ENCODE data around the gene MSLN.

DNA sequence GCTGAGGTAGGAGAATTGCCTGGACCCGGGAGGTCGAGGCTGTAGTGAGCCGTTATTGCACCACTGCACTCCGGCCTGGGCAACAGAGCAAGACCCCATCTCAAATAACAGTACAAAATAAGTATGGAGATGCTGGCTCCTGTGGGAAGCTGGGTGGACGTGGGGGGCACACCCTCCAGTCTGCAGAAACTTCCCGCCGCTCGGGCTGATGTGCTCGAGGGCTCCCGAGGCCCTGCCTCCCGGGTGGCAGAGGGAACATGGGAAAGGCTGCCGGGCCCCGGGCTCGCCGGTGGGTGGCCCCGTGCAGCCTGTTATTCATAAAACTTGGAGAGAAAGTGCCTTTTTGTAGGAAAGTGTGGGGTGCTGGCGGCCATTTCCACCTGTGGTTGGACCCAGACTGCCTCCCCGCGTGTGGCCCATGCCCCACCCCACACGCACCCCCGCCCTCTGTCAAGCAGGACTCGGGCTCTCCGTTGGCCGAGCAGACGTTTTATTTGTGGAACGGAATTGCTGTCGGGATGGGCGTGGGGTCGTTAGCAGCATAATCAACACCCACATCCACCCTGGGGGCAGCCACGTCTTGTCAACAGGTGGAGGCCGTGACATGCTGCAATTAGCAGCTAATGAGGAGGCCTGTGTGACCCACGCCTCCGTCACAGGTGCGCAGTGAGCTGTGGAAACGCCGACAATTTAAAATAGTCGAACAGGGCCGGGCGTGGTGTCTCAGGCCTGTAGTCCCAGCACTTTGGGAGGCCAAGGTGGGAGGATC lies 12.4 kb upstream of the MSLN start:
- TF ChIP-seq, protein P1, sequence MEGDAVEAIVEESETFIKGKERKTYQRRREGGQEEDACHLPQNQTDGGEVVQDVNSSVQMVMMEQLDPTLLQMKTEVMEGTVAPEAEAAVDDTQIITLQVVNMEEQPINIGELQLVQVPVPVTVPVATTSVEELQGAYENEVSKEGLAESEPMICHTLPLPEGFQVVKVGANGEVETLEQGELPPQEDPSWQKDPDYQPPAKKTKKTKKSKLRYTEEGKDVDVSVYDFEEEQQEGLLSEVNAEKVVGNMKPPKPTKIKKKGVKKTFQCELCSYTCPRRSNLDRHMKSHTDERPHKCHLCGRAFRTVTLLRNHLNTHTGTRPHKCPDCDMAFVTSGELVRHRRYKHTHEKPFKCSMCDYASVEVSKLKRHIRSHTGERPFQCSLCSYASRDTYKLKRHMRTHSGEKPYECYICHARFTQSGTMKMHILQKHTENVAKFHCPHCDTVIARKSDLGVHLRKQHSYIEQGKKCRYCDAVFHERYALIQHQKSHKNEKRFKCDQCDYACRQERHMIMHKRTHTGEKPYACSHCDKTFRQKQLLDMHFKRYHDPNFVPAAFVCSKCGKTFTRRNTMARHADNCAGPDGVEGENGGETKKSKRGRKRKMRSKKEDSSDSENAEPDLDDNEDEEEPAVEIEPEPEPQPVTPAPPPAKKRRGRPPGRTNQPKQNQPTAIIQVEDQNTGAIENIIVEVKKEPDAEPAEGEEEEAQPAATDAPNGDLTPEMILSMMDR (IDR thresholded peaks at IDR 0.05), result no peak
- TF ChIP-seq POLR2A (IDR thresholded peaks at IDR 0.05), result no peak
- TF ChIP-seq POLR2AphosphoS5 (IDR thresholded peaks at IDR 0.05), result no peak

All from upper lobe of left lung (tissue), 4 donors.